Upper lobe of left lung (tissue), 6 donors: ENCODE data around the gene CYB561. TPM values are rescaled to one million over a fixed set of nuclear protein-coding genes. Genes with fewer than 3 reads are reported as not detected.

Experiments used
- ATAC-seq, 2 donors: fragments of 200-7000 bp; cut with Tn5 transposase; one replicate each; pipeline ENCODE4 v1.9.1; 2022; ENCODE audit warnings: mild to moderate bottlenecking in 2 of 2, moderate library complexity in 2 of 2; ENCODE audit not compliant: low FRiP score in 2 of 2
- DNase-seq, 2 donors: peaks; one replicate each; pipeline ENCODE4 v3.0.0-alpha.2; 2019 to 2020
- H3K27ac ChIP-seq, 4 donors: fragments of 200-600 bp; sonication (generic); one replicate each; pipeline ENCODE4 v1.5.1; 2016 to 2019
- H3K27me3 ChIP-seq, 4 donors: fragments of 200-600 bp; sonication (generic); one replicate each; pipeline ENCODE4 v1.5.1; 2017 to 2019
- H3K36me3 ChIP-seq, 4 donors: fragments of 200-600 bp; sonication (generic); one replicate each; pipeline ENCODE4 v1.5.1; 2016 to 2019
- H3K4me1 ChIP-seq, 4 donors: fragments of 200-600 bp; sonication (generic); one replicate each; pipeline ENCODE4 v1.5.1; 2018 to 2019
- H3K4me3 ChIP-seq, 4 donors: fragments of 200-600 bp; sonication (generic); one replicate each; pipeline ENCODE4 v1.5.1; 2017 to 2019; ENCODE audit warnings: mild to moderate bottlenecking in 2 of 4, moderate library complexity in 1 of 4
- H3K9me3 ChIP-seq, 4 donors: fragments of 200-600 bp; sonication (generic); one replicate each; pipeline ENCODE4 v1.5.1; 2018 to 2019
- EP300 ChIP-seq, 4 donors: sonication (generic); formaldehyde crosslinking; IDR thresholded peaks; one replicate each; pipeline ENCODE4 v1.5.1; 2017; ENCODE audit warnings: antibody characterized with exemption in 4 of 4, control low read depth in 2 of 4
- POLR2A ChIP-seq, 4 donors: fragments of 450-650 bp; IDR thresholded peaks; one replicate each; pipeline ENCODE4 v1.5.1; 2016 to 2017; ENCODE audit warnings: antibody characterized with exemption in 4 of 4, mild to moderate bottlenecking in 2 of 4
- POLR2AphosphoS5 ChIP-seq, 2 donors: sonication (generic); formaldehyde crosslinking; IDR thresholded peaks; one replicate each; pipeline ENCODE4 v1.5.1; 2017; ENCODE audit warnings: antibody characterized with exemption in 2 of 2
- WGBS, 2 donors: methylation state at CpG; one replicate each; pipeline ENCODE4 v1.1.5; 2017 to 2018; 5-methylcytosine and 5-hydroxymethylcytosine counted together
- total RNA-seq, 6 donors: library from RNA; depleted of rRNA in 4 of 6; stranded (reverse); fragments of >200 nt in 4 of 6; gene quantifications; one replicate each; pipeline versions ENCODE4 v1.1.0 to v1.2.1, GENCODE V29; 2016 to 2021
- TF ChIP-seq, protein P1 (sequence below), 6 experiments: fragments of 450-650 bp in 4 of 6; fragments of 200-600 bp in 2 of 6; sonication (generic) in 2 of 6; IDR thresholded peaks; one replicate each; pipeline ENCODE4 v1.5.1; 2016 to 2019; ENCODE audit warnings: antibody characterized with exemption in 6 of 6
- donor health status: DM: no; HTN: no; CAD: no; lungs with moderate emphysema.
- donor health status: DM: no; HTN: yes; CAD: no; lungs with severe emphysema.

Gene CYB561
- total RNA-seq, 6 donors from 2014 or later = 53.7 to 124 (median 64.4) TPM

DNA sequence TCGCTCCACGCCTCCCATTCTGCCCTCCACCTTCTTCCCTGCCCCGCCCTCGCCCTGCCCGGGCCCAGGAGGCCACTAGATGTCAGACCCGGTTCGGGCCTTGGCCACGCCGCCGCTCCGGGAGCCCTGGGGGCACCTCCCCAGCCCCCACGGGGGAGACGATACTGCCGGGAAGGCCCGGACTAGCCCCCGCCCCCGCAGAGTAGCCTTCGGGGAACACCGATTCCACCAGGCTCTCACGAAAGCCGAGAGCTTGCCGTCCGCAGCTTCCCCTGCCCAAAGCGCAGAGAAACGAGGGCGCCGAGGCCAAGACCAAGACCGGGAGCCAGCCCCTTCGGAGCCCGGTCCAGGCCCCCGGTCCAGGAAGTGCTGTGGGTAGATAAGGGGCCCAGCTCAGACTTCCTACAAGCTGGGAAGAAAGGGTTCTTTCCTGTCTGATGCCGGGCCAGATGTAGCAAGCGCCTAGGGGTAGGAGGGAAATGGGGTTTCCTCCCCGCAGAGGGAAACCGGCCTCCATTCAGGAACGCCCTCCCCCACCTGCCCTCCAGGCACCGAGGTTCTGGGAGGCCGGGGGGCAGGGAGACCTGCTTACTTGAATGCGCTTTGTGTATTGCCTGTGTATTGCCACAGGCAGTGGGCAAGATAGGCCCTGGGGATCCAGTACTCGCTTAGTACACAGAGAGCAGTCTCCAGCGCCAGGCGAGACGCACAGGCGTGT is 806 bp upstream of the CYB561 start:
- peak overlapping the region; percentile 88 to 97 (median 96) for H3K27ac ChIP-seq
- 15 to 24% methylated on average over 25 to 33 of the region's 44 CpGs for WGBS, 2 donors
- peaks cover 43 to 77% (median 46%) of the 10 kb centered on the region in 4 donors for H3K4me1 ChIP-seq
- peak overlapping the region; percentile 31 to 88 (median 76) for H3K4me3 ChIP-seq
- no peaks in the 10 kb centered on the region for H3K27me3 ChIP-seq
- TF ChIP-seq EP300 (IDR thresholded peaks at IDR 0.05) = no peak
- TF ChIP-seq, protein P1, sequence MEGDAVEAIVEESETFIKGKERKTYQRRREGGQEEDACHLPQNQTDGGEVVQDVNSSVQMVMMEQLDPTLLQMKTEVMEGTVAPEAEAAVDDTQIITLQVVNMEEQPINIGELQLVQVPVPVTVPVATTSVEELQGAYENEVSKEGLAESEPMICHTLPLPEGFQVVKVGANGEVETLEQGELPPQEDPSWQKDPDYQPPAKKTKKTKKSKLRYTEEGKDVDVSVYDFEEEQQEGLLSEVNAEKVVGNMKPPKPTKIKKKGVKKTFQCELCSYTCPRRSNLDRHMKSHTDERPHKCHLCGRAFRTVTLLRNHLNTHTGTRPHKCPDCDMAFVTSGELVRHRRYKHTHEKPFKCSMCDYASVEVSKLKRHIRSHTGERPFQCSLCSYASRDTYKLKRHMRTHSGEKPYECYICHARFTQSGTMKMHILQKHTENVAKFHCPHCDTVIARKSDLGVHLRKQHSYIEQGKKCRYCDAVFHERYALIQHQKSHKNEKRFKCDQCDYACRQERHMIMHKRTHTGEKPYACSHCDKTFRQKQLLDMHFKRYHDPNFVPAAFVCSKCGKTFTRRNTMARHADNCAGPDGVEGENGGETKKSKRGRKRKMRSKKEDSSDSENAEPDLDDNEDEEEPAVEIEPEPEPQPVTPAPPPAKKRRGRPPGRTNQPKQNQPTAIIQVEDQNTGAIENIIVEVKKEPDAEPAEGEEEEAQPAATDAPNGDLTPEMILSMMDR (IDR thresholded peaks at IDR 0.05) = peak in 3 of 6 experiments; percentile 31 to 44 (median 38)
- ATAC-seq (peak; percentile 70 to 80), DNase-seq (peak; percentile 78 to 94)
- H3K36me3 ChIP-seq = no peaks in the 10 kb centered on the region
- H3K9me3 ChIP-seq = no peaks in the 10 kb centered on the region

DNA sequence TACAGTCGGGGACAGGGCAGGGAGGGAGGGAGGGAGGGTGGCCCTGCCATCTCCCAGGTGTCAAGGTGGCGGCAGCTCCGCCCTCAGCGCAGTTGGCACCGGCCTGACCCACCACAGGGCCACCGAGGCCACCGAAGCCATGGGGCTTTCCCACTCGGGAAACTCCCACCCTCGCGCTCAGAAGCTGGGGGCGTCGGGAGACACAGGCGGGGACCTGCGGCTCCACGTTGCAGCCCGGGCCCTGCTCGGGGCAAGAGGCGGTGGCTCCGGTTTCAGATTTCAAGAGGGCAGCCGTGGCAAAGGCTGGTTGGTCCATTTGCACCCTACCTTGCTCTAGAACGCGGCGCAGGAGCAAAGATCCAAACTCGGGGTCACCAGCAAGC is 544 bp downstream of the CYB561 start:
- Histone ChIP-seq H3K4me3 (peak overlapping the region; percentile 52 to 88 (median 76)), H3K36me3 (no peaks in the 10 kb centered on the region), H3K27me3 (no peaks in the 10 kb centered on the region), H3K27ac (peak overlapping the region; percentile 88 to 97 (median 96)), H3K9me3 (no peaks in the 10 kb centered on the region), H3K4me1 (peaks cover 50 to 87% (median 55%) of the 10 kb centered on the region in 4 donors)
- ATAC-seq (peak in 1 of 2 donors; percentile 5), DNase-seq (peak; percentile 65 to 87)
- 1 to 2% methylated on average over 11 to 24 of the region's 24 CpGs for WGBS, 2 donors
- TF ChIP-seq, protein P1 (IDR thresholded peaks at IDR 0.05) = no peak
- TF ChIP-seq POLR2AphosphoS5 (IDR thresholded peaks at IDR 0.05) = peak in 1 of 2 donors; percentile 38
- TF ChIP-seq POLR2A (IDR thresholded peaks at IDR 0.05) = peak in 1 of 4 donors; percentile 33
- TF ChIP-seq EP300 (IDR thresholded peaks at IDR 0.05) = no peak

DNA sequence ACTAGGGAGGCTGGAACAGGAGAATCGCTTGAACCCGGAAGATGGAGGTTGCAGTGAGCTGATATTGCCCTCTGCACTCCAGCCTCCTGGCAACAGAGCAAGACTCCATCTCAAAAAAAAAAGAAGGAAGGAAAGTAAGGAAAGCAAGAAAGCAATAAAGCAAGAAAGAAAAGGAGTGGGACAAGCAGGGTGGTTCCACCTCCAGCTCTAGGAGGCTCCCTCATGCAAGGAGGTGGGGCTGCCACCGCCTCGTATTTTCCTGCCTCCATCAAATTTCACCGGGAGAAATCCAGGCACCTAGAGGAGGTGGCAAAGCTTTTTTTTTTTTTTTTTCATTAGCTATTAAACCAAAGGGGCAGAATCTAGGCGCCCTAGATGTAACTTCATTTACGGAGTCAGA is 1.0 kb downstream of the CYB561 start:
- H3K27me3 ChIP-seq = no peaks in the 10 kb centered on the region
- WGBS, 2 donors = 44 to 52% methylated on average over 7 of the region's 7 CpGs
- peak overlapping the region; percentile 88 to 97 (median 96) for H3K27ac ChIP-seq
- TF ChIP-seq POLR2A (IDR thresholded peaks at IDR 0.05) (no peak), POLR2AphosphoS5 (IDR thresholded peaks at IDR 0.05) (no peak), EP300 (IDR thresholded peaks at IDR 0.05) (no peak)
- TF ChIP-seq, protein P1 (IDR thresholded peaks at IDR 0.05) = no peak
- H3K36me3 ChIP-seq = no peaks in the 10 kb centered on the region
- no peaks in the 10 kb centered on the region for H3K9me3 ChIP-seq
- H3K4me1 ChIP-seq = peaks cover 50 to 87% (median 56%) of the 10 kb centered on the region in 4 donors
- peak overlapping the region; percentile 52 to 88 (median 76) for H3K4me3 ChIP-seq
- ATAC-seq = no peak
- DNase-seq = no peak

DNA sequence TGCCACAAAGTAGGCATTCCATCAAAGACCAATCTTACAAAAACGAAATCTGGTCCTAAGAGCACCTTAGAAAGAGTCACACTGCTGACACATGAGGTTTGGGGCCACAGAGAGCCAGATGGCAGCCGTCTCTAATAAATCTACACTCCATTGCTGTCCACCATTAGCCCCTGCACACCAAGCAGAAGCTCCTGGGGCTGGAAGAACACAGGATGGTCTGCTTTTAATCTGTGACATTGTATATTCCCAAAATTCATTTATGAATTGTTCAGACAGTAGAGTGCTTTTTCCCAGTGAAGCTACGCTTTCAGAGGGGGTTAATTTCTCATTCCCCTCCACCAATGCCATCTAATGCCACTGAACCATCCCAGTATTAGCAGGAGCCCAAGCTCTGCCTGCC is 1.6 kb downstream of the CYB561 start:
- Histone ChIP-seq H3K9me3 (no peaks in the 10 kb centered on the region), H3K4me1 (peaks cover 52 to 90% (median 57%) of the 10 kb centered on the region in 4 donors), H3K27me3 (no peaks in the 10 kb centered on the region), H3K27ac (peak overlapping the region in 3 of 4 donors; percentile 88 to 97 (median 97)), H3K4me3 (peak overlapping the region in 1 of 4 donors; percentile 88), H3K36me3 (no peaks in the 10 kb centered on the region)
- TF ChIP-seq, protein P1 (IDR thresholded peaks at IDR 0.05) = no peak
- no peak for TF ChIP-seq EP300 (IDR thresholded peaks at IDR 0.05)
- no peak for TF ChIP-seq POLR2AphosphoS5 (IDR thresholded peaks at IDR 0.05)
- no peak for TF ChIP-seq POLR2A (IDR thresholded peaks at IDR 0.05)
- no peak for ATAC-seq
- 71 to 73% methylated on average over 3 of the region's 3 CpGs for WGBS, 2 donors
- no peak for DNase-seq
